Activated CD4-positive, alpha-beta T cell treated with anti-CD3 and anti-CD28 coated beads, Interleukin-2, Interleukin-4, amounts not matched to agents 100 ng/mL and 50 ng/mL, durations not matched to agents 16 hours and 8 hours (primary cell): ENCODE data around the gene CCDC182.
A peak's percentile ranks its signal among the peaks of the same experiment; 100 is the strongest.

ENCODE experiments used
- DNase-seq: peaks from one replicate; pipeline ENCODE4 v3.0.0-alpha.2; 2020; ENCODE audit warnings: low spot score

CCDC182 gene

DNA sequence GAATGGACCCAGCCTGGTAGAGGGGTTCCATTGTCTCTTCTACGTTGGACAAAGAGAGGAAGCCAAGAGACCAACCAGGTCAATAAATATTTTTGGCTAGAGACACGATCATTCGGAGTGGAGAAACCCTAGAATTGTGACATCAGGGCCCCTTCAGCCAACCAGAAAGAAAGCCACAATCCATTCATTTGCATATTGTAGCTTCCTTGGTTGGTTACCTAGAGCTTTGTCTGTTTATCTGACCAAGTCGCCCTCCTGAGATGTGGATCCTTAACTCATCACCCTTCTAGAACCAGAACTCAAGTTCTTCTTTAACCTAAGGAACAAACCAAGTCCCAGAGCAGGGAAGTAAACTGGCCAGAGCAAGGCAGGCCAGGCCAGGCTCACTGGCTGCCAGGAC, at the start of gene CCDC182:
Gene CCDC182 (minus strand): TSS at position 58 of the 400 bp plus-strand sequence. CDS start 27 bp downstream, at position 31.
- DNase-seq = no peak

GRCh38 chr17:57794841-57795240, 49.7 kb upstream of the CCDC182 start:
- no peak for DNase-seq

DNA sequence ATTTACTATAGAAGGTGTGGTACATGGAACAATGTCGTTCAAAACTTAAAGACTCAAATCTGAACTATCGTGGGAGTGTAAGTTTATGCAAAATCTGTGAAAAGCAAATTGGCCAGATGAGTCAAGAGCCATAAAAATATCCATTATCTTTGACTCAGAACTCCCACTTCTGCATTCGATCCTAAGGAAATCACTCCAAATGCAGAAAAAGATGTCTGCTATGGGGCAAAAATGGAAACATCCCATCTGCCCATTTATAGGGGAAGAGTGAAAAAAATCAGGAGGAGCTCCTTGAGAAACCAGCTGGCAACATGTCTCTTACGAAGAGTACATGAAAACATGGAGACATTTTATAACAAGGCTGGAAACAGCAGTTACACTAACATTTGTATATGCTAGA, 43.6 kb upstream of the CCDC182 start:
- no peak for DNase-seq

DNA sequence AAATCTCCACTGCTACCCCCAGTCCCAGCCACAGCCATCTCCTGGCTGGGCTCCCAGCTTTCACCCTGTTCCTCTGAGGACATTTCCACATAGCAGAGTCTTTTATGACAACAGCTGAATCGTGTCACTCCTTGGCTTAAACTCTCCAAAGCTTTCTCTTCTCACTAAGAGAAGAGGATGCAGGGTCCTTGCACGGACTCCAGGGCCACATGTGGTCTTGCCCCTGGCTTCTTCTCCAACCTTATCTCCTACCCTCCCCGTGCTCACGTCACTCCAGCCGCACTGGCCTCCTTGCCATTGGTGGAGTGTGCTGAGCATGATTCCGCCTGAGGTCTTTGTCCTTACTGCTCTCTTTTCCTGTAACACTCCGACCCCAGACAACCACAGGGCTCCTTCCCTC, 39.9 kb upstream of the CCDC182 start:
- DNase-seq = no peak

DNA sequence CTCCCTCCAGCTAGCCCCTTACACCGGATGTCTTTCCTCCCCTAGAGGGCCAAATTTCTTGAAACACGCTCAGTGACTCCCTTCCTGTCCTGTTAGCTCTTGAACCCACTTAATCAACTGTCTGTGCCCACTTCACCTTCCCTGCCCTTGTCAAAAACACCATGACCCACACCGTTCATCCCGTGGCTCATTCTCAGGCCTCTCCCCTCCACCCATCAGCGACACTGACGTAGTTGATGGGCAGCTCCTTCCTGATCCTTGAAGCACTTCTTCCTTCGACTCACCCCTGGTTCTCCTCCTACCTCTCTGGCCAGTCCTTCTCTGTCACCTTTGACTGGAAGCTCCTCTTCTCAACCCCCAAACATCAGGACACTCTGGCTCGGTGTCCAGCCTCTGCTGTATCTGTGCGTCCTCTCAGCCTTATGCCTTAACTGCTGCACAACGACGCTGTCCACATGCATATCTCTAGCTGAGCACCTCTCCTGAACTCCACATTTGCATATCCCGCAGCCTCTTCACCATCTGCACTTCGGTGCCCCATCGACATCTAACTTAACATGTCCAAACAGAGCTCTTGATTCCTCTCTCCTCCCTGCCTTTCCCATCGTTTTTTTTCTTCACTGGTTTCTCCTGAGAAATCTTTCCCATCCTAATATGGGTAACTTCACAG, 39.3 kb upstream of the CCDC182 start:
- no peak for DNase-seq

- peak; percentile 81 for DNase-seq
Observed at GRCh38 chr17:57783338-57783742, 38.2 kb upstream of the CCDC182 start.

- DNase-seq = no peak
Observed at GRCh38 chr17:57782647-57783337, 37.7 kb upstream of the CCDC182 start.

DNA sequence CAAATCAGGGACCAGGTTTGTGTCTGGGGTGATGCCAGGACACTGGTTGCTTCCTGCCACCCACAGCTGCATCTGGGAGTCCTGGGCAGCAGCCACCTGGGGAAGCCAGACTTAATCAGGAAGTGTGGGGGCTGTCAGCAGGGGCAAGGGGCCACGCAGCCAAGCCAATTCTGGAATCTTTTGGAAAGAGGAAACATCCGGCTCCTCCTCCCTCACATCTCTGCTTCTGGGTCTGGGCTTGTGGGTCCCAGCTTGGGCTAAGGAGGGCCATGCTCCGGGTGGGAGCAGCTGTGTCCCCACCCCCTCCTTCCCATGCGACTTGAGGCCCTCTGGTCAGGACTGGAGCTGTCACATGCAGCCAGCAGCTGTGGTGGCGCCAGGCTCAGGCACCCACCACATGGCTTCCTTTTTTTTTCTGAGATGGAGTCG, 37.0 kb upstream of the CCDC182 start:
- no peak for DNase-seq

GRCh38 chr17:57781386-57782061, 36.4 kb upstream of the CCDC182 start:
- DNase-seq = no peak

- no peak for DNase-seq
Observed at GRCh38 chr17:57779706-57780105, 34.6 kb upstream of the CCDC182 start.

DNA sequence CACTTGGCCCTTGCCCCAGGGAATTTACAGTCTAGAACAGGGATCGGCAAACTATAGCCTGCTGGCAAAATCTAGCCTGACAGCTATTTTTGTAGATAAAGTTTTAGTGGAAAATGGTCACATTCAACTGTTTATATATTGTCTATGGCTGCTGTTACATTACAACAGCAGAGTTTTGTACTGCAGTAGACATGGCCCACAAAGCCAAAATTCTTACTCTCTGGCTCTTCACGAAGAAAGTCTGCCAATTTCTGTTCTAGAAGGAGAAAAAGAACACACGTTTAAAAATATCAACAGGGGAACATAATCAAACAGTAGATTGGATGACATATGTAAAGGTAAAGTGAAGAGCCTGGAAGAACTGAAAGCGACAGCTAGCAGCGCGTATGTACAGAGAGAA, 33.2 kb upstream of the CCDC182 start:
- DNase-seq = no peak

- DNase-seq = no peak
Observed at GRCh38 chr17:57776366-57776765, 31.3 kb upstream of the CCDC182 start.

- DNase-seq = no peak
Observed at GRCh38 chr17:57774872-57775271, 29.8 kb upstream of the CCDC182 start.

GRCh38 chr17:57773557-57773956, 28.5 kb upstream of the CCDC182 start:
- DNase-seq = no peak

DNA sequence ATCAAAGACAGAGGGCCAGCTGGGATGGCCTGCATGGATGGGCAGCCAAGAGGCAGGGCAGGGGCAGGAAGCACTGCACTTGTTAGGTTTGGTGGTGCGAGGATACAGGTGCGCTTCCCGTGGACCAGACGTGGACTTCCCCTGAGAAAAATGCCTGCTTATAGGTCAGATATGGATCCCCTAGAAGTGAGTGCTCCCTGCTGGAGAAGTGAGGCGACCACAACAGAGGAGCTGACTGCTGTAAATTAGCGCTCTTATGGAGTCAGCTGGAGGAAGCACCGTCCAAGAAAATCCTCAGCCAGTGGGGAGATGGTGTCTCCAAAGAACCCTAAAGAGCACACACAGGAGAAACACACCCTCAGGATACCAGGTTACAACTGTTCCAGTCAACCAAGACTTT, 27.7 kb upstream of the CCDC182 start:
- no peak for DNase-seq

DNA sequence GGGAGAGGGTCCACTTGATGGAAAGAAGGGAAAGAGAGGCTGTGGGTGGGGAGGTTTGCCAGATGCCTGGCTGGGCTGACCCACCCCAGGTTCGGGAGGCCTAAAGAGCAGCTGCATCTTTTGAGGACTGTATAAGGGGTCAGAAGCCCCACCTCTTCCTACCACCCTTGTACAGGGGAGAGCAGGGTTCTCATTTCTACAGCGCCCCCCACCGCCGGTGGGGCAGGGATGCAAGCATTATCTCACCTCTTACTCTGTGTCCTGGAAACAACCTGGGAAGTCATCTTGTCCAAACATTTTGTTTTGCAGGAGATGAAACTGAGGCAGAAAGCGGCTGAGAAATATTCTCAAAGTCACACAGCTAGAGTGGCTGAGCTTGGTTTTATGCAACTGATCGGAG, 22.5 kb upstream of the CCDC182 start:
- DNase-seq = no peak

- DNase-seq = no peak
Observed at GRCh38 chr17:57766318-57766943, 21.3 kb upstream of the CCDC182 start.

DNA sequence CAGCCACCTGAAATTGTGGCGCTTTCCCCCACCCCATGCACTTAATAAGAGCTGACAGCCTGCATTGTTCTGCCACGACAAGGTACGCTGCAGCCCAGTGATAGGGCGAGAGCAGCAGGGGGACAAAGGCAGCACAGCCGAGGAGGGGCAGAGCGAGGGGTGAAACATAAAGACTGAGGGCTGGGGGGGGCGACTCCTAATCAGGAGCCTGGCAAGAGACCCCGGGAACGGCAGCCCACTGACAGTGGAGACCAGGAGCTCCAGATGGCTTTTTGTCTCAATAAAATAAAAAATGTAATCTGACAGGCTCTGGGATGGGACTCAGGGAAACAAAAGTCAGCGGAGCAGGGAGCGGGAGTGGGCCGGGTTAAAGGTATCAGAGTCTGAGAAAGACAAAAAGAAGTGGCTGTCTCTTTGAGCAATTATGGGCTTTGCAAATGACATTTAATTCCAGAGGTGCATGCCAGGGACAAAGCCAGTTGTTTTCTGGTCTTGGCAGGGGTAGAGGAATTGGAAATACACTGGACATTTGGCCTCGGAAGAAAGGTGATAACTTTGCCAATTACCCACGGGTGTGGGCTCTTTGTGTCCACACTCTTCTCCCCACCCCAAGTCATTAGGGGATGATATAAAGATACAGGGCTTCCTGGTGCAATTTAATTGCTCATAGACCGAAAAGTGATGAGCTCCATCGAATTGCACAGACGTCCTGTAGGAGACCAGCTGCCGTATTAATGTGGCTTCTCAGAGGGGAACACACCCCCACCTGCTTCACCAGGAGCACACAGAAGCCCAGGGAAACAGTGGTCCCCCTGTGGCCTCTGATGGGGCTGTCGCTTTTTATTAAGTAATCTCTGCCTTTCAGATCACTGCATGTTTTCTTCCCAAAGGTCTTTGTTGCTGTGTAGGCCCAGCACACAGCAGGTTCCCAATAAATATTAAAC, 17.6 kb upstream of the CCDC182 start:
- DNase-seq = no peak

GRCh38 chr17:57761887-57762286, 16.8 kb upstream of the CCDC182 start:
- DNase-seq = no peak

- no peak for DNase-seq
Observed at GRCh38 chr17:57760046-57760445, 14.9 kb upstream of the CCDC182 start.

DNA sequence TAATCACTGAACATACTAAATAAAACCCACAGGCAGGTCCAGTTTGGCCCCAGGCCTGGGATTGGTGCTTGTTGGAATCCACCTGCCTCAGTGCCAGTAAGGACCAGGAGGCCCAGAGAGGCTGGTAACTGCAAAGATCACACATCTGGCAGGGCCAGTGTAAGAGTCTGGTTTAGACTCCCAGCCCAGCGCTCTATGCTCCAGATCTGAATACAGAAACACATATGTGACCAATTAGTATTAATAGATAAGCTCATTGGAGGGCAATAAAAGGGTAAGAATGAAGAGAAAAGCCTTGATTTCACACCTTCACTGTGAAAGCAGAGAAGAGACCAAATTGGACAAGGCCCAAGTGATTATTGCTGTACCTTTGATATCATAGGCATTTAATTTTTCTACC, 13.6 kb upstream of the CCDC182 start:
- no peak for DNase-seq

GRCh38 chr17:57757735-57758134, 12.6 kb upstream of the CCDC182 start:
- no peak for DNase-seq
